ENCODE results near the gene PTPRK.

Gene PTPRK

GRCh38 chr6:128400875-128401274 is 119.5 kb downstream of the PTPRK start:
- DNase-seq (ENCODE audit: low spot score): no peak
- Histone ChIP-seq H3K27ac (no peak overlapping the region), H3K4me3 (no peak overlapping the region)
- TF ChIP-seq CTCF (IDR thresholded peaks at IDR 0.05): no peak

GRCh38 chr6:128397996-128398395 is 122.4 kb downstream of the PTPRK start:
- no peak for DNase-seq (ENCODE audit: low spot score)
- Histone ChIP-seq H3K4me3 (no peak overlapping the region), H3K27ac (no peak overlapping the region)
- no peak for TF ChIP-seq CTCF (IDR thresholded peaks at IDR 0.05)

- no peak overlapping the region for H3K27ac ChIP-seq
- H3K4me3 ChIP-seq: no peak overlapping the region
- TF ChIP-seq CTCF (IDR thresholded peaks at IDR 0.05): no peak
- DNase-seq (ENCODE audit: low spot score): no peak
Measured at GRCh38 chr6:128395596-128395995, 124.8 kb downstream of the PTPRK start.

GRCh38 chr6:128395188-128395587 is 125.2 kb downstream of the PTPRK start:
- TF ChIP-seq CTCF (IDR thresholded peaks at IDR 0.05): no peak
- DNase-seq (ENCODE audit: low spot score): no peak
- H3K27ac ChIP-seq: no peak overlapping the region
- H3K4me3 ChIP-seq: no peak overlapping the region

- no peak for TF ChIP-seq CTCF (IDR thresholded peaks at IDR 0.05)
- no peak overlapping the region for H3K27ac ChIP-seq
- DNase-seq (ENCODE audit: low spot score): no peak
- no peak overlapping the region for H3K4me3 ChIP-seq
Measured at GRCh38 chr6:128394167-128394566, 126.2 kb downstream of the PTPRK start.

- TF ChIP-seq CTCF (IDR thresholded peaks at IDR 0.05): no peak
- H3K4me3 ChIP-seq: no peak overlapping the region
- no peak for DNase-seq (ENCODE audit: low spot score)
- no peak overlapping the region for H3K27ac ChIP-seq
Measured at GRCh38 chr6:128389820-128390534, 130.4 kb downstream of the PTPRK start.

- Histone ChIP-seq H3K4me3 (no peak overlapping the region), H3K27ac (no peak overlapping the region)
- no peak for TF ChIP-seq CTCF (IDR thresholded peaks at IDR 0.05)
- no peak for DNase-seq (ENCODE audit: low spot score)
Measured at GRCh38 chr6:128388380-128388779, 132.0 kb downstream of the PTPRK start.

Measured in coronary artery (tissue), 2 donors.